Measurements from ENCODE around the gene PSMD2.

DNA sequence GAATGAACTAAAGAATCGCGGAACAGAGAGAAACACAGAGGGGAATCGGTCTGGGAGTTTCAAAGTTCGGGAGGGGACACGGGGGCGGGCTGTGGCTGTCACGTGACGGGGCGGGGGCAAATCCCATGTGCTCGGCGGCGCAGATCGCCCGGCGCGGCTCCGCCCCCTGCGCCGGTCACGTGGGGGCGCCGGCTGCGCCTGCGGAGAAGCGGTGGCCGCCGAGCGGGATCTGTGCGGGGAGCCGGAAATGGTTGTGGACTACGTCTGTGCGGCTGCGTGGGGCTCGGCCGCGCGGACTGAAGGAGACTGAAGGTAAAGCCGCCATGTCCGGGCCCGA lies 15.3 kb downstream of the PSMD2 start, which contains the start of gene EIF4G1:
- TF ChIP-seq, protein P1, sequence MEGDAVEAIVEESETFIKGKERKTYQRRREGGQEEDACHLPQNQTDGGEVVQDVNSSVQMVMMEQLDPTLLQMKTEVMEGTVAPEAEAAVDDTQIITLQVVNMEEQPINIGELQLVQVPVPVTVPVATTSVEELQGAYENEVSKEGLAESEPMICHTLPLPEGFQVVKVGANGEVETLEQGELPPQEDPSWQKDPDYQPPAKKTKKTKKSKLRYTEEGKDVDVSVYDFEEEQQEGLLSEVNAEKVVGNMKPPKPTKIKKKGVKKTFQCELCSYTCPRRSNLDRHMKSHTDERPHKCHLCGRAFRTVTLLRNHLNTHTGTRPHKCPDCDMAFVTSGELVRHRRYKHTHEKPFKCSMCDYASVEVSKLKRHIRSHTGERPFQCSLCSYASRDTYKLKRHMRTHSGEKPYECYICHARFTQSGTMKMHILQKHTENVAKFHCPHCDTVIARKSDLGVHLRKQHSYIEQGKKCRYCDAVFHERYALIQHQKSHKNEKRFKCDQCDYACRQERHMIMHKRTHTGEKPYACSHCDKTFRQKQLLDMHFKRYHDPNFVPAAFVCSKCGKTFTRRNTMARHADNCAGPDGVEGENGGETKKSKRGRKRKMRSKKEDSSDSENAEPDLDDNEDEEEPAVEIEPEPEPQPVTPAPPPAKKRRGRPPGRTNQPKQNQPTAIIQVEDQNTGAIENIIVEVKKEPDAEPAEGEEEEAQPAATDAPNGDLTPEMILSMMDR (IDR thresholded peaks at IDR 0.05): no peak
- no peak for TF ChIP-seq FOXP1 (CRISPR knock-in tag; IDR thresholded peaks at IDR 0.05; ENCODE audit: borderline replicate concordance)
- no peak for TF ChIP-seq ZNF396 (CRISPR knock-in tag; IDR thresholded peaks at IDR 0.05; ENCODE audit: borderline replicate concordance)
- TF ChIP-seq NR3C1 (CRISPR knock-in tag; conservative IDR thresholded peaks at IDR 0.05; ENCODE audit: low read depth): no peak
- TF ChIP-seq SMAD3 (CRISPR knock-in tag; IDR thresholded peaks at IDR 0.05; ENCODE audit: borderline replicate concordance): no peak
- no peak for TF ChIP-seq CBFB (CRISPR knock-in tag; IDR thresholded peaks at IDR 0.05; ENCODE audit: low read depth)

All from WTC11 (cell line).